ENCODE data around the gene ANKS1B.
A peak's percentile ranks its signal among the peaks of the same experiment; 100 is the strongest.
"Not testable (repeated sequence)": the region's sequence is repeated elsewhere in the genome, so short reads cannot be mapped to it uniquely, and the experiment has no call there.

The ANKS1B gene

GRCh38 chr12:98985156-98985555 is 999.6 kb downstream of the ANKS1B start:
- no peak for DNase-seq

GRCh38 chr12:98983647-98984046 is 1001.1 kb downstream of the ANKS1B start:
- DNase-seq = no peak

GRCh38 chr12:98980508-98980907 is 1004.2 kb downstream of the ANKS1B start:
- no peak for DNase-seq

GRCh38 chr12:98977186-98977585 is 1007.5 kb downstream of the ANKS1B start:
- no peak for DNase-seq

GRCh38 chr12:98974767-98975381 is 1009.9 kb downstream of the ANKS1B start:
- DNase-seq = no peak

DNA sequence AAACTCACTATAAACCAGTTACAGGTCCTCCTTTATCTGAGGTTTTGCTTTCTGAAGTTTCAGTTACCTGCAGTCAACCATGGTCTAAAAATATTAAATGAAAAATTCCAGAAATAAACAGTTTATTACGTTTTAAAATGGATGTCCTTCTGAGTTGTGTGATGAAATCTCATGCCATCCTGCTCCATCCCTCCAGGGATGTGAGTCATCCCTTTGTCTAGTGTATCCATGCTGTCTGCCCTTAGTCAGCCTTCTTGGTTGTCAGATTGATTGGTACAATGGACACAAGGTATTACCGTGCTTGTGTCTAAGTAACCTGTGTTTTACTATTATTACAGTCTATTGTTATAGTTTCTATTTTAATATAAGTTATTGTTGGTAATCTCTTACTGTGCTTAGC is 1011.3 kb downstream of the ANKS1B start:
- peak; percentile 74 for DNase-seq

DNA sequence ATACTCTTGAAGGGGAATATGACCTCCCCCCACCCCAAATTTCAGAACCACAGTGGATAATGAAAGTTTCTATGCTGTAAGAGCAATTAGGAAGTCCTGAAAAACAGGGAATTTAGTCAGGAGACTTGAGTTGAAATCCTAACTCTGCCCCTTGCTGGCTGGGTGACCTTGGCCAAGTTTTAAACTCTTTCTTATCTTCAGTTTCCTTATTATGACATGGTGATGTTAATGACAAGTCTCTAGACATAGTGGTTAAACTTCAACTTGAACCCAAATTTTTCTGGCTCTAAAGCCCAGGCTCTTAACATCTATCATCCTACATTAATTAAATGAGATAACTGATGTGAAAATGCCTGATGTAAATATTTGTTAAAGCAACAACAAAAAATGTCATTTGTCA is 1013.8 kb downstream of the ANKS1B start:
- no peak for DNase-seq

GRCh38 chr12:98970210-98970609 is 1014.5 kb downstream of the ANKS1B start:
- DNase-seq = no peak

DNA sequence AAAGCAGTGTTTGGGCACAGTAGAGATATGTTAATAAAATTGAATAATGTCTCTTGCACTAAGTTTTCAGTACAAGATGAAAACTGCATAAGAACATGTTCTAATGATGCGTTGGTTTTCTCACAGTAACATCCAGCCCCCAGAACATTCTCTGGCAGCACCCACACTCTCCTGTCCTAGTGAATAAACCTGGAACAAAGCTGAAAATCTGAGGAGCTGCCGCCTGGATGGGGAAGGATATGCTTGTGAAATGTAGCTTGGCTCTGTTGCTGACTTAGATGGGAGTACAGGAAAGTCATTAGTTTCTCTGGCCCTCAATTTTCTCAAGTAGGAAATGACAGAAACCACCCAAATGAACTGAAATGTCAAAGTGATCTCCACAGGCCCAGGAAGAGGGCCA is 1015.8 kb downstream of the ANKS1B start:
- no peak for DNase-seq

DNA sequence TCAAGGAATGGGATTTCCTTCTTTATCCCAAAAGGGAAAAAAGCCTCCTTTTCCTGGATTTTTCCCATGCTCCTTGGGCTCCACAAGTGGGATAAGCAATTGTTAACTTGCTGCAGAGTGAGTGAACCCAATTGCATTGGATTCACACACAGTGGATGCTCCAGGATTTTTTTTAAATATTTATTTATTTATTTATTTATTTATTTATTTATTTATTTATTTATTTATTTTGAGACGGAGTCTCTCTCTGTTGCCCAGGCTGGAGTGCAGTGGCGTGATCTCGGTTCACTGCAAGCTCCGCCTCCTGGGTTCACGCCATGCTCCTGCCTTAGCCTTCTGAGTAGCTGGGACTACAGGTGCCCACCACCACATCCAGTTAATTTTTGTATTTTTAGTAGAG is 1027.6 kb downstream of the ANKS1B start:
- not testable (repeated sequence) for DNase-seq

- peak; percentile 80 for DNase-seq
These were observed 1029.5 kb downstream of the ANKS1B start for GRCh38 chr12:98955284-98955683.

- DNase-seq = no peak
These were observed 1030.2 kb downstream of the ANKS1B start for GRCh38 chr12:98954506-98954905.

DNA sequence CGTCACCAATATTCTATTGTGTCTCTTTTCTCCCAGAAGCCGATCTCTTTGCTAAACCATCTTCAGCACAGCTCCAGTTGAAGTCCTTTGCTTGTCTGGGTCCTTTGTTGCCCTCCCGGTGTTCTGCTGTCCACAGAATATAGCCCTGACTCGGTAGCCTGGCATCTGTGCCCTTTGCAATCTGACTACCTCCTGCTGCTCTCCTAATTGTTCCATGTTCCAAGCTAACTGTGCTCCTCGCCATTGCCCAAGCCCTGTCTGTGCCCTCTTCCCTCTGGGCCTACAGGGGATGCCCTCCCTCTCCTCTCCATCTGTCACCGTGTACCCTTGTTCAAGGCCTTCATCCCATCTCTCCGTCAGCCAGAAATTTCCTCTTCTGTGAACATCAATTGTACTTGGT is 1033.3 kb downstream of the ANKS1B start:
- DNase-seq = no peak

- DNase-seq = no peak
These were observed 1036.3 kb downstream of the ANKS1B start for GRCh38 chr12:98948343-98948949.

- DNase-seq = no peak
These were observed 1038.9 kb downstream of the ANKS1B start for GRCh38 chr12:98945864-98946263.

DNA sequence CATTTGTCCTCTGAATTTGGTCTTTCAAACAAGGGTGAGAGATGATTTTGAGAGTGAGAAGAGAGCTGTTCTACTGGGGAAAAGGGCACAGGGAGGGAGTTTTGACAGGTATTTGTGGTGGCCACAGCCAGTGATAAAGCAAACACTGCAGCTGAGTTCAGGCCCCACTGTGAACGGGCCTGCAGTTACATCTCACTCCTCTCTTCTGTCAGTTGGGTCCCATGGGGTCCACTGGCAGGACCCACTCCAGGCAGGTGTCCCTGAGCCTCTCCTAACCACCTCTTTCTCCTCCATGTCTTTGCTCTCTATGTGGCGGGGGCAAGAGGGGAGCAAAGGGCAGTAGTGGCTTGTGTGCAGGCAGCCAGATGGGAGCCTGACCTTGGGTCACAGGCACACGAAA is 1044.8 kb downstream of the ANKS1B start:
- DNase-seq = no peak

GRCh38 chr12:98939350-98939749 is 1045.4 kb downstream of the ANKS1B start:
- DNase-seq = no peak

DNA sequence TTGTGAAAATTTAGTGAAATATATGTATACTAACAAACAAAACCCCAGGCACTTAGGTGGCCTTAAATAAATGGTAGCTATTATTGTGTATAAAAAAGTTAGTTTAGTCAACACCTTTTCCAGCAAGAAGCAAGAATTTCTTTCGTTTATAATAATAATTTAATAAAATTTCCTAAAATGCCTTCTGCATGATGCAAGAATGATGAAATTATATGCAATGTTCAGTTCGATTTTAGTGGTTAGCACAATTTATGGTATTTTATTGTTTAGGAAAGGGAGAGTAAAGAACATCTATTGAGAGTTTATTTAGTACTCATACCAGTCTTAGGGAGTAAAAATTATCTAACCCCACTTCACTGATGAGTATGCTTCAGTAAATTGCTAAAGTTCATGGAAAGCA is 1048.9 kb downstream of the ANKS1B start:
- DNase-seq = no peak

DNA sequence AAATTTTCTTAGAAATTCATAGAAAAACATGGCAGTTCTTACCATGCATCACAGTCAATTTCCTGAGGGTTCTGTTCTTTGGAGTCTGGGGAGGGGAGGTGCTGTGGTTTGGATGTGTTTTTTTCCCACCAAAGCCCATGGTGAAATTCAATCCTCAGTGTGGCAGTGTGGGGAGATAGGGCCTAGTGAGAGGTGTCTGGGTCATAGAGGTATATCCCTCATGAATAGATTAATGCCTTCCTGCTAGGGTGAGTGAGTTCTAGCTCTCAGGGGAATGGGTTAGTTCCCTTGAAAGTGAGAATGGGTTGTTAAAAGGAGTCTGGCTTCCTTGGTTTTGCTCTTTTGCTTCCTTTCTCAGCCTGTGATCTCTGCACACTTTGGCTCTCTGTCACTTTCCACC is 1061.9 kb downstream of the ANKS1B start:
- DNase-seq = no peak

GRCh38 chr12:98918176-98918863 is 1066.4 kb downstream of the ANKS1B start:
- no peak for DNase-seq

DNA sequence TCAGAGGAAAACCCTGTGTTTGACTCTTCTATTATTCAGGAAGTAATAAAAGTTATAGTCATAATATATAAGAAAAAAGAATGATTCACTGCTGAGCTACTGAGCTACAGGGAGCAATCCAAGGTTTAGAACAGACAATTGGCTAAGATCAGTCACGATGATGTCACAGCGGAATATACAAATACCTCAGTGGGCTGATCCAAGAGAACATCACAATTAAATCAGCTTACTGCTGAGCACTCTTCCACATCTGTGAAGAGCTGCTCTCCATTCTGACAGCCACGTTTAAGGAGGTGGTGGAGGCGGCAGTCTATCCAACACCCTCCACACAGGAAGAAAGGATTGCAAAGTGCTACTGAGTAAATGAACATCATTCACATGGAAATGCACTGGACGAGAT is 1068.6 kb downstream of the ANKS1B start:
- DNase-seq = no peak

- DNase-seq = no peak
These were observed 1072.2 kb downstream of the ANKS1B start for GRCh38 chr12:98912401-98912974.

- no peak for DNase-seq
These were observed 1073.3 kb downstream of the ANKS1B start for GRCh38 chr12:98911396-98911795.

DNA sequence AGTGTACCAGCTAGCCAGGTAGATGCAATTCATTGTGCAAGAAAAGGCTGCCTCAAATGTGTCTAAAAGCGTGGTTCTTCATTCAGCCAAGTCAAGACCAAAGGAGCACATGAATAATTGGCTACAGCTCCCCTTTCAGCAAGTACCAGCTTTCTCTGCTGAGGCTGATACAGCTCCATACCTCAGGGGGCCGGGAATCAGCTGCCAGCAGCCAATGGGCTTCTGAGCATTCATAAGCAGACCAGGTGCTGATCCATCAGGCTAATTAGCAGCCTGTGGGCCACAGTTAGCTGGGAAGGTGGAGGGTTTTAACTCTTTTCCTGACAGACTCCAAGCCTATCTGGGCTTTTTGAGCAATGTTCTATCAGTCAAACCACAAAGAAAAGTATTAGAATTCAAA is 1075.0 kb downstream of the ANKS1B start:
- peak; percentile 66 for DNase-seq

Measured in islet precursor cell (in vitro differentiated cells).